Epithelial cell of proximal tubule (primary cell): ENCODE data around the gene DCHS2. TPM values are rescaled to one million over a fixed set of nuclear protein-coding genes. Genes with fewer than 3 reads are reported as not detected.

Experiments
- DNase-seq: peaks from one replicate; pipeline ENCODE4 v3.0.0-alpha.2; 2011; ENCODE audit warnings: low read depth
- H3K4me3 ChIP-seq: 2 replicates; pipeline ENCODE4 v1.5.1; 2011; ENCODE audit warnings: low read depth, mild to moderate bottlenecking, low read length
- total RNA-seq: library from RNA; depleted of rRNA; stranded (reverse); fragments of >200 nt; gene quantifications from 2 replicates; pipeline ENCODE4 v1.2.3, GENCODE V29; 2015
- TF ChIP-seq, protein P1 (sequence below): conservative IDR thresholded peaks from 2 replicates; pipeline ENCODE4 v1.5.1; 2012; ENCODE audit warnings: low read depth, mild to moderate bottlenecking, low read length

The DCHS2 gene
- total RNA-seq, 1 donor from 2014 or later, result 0.12 TPM

DNA sequence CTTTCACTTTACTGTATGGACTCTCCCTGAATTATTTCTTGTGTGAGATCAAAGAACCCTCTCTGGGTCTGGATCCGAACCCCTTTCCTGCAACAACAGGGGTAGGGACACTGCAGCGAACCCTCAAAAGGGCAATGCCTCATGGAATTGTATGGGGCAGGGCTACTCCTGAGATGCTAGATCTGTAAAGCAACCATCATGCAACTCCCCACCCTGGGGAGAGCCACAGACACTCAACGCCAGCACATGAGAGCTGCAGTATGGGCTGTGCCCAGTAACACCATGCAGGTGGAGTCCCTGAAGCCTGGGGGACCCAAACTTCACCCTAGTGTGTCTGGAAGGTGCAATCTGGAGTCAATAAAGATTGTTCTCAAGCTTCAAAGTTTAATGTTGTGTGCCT lies 304.7 kb downstream of the DCHS2 start:
- TF ChIP-seq, protein P1, sequence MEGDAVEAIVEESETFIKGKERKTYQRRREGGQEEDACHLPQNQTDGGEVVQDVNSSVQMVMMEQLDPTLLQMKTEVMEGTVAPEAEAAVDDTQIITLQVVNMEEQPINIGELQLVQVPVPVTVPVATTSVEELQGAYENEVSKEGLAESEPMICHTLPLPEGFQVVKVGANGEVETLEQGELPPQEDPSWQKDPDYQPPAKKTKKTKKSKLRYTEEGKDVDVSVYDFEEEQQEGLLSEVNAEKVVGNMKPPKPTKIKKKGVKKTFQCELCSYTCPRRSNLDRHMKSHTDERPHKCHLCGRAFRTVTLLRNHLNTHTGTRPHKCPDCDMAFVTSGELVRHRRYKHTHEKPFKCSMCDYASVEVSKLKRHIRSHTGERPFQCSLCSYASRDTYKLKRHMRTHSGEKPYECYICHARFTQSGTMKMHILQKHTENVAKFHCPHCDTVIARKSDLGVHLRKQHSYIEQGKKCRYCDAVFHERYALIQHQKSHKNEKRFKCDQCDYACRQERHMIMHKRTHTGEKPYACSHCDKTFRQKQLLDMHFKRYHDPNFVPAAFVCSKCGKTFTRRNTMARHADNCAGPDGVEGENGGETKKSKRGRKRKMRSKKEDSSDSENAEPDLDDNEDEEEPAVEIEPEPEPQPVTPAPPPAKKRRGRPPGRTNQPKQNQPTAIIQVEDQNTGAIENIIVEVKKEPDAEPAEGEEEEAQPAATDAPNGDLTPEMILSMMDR, result no peak
- no peak overlapping the region for H3K4me3 ChIP-seq

DNA sequence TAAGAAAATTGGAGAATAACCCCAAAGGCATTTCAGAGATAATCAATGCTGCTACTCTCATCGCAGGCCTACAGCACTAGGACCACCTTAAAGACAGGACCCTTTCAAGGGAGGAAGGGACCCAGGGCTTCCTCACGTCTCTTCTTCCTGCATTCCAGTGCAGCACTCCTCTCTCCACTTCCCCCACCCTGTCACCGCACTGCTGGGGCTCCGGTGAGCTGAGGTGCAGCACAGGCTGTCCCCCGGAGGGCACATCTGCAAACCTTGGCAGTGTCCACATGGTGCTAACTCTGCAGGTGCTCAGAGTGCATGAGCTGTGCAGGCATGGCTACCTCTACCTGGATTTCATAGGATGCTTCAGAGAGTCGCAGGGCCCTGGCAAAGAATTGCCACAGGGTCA lies 305.6 kb downstream of the DCHS2 start:
- no peak overlapping the region for H3K4me3 ChIP-seq
- TF ChIP-seq, protein P1, result no peak
- DNase-seq, result no peak

More for the DNA sequence above, 304.7 kb downstream of the DCHS2 start:
- no peak for DNase-seq

DNA sequence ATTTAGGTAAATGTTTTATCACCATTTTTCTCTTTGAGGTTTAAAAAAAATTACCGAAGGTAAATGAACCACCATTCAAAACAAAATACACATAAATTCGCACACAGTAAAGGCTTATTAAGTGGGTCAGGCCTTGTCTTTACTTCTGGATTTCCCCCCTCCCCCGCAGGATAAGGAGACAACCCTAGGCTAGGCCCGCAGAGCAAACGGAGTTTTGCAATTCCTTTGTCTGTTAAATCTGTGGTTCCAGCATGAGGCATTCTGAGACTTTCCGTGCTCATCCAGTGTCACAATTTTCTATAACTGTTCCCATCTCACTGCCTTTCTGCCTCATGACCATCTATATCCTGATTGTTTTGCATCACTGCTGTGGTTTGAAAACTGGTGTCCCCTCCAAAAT lies 307.4 kb downstream of the DCHS2 start:
- TF ChIP-seq, protein P1, result no peak
- H3K4me3 ChIP-seq, result no peak overlapping the region
- no peak for DNase-seq

DNA sequence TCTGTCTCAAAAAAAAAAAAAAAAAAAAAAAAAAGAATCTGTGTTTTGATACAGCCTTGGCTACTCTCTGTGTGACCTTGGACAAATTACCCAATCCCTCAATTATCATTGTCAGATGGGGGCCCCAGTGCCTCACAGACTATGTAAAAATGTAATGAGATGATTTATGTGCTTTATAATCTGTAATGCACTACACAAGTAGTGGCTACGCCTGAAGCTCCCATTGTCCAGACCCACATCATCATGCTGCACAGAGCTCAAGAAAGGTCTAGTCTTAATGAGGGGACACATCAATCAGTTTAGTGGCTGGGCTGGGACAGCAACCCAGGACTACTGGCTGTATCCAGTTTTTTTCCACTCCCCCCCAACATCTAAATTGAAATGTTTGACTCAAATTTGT lies 308.3 kb downstream of the DCHS2 start:
- TF ChIP-seq, protein P1, result no peak
- H3K4me3 ChIP-seq, result no peak overlapping the region
- no peak for DNase-seq

Other genes with a start within 250 kb of the DCHS2 start
- gene PLRG1, start 58.6 kb upstream of the DCHS2 start, total RNA-seq, result 54.0 and 94.4 TPM in 2 replicates
- gene FGB, start 71.2 kb upstream of the DCHS2 start, total RNA-seq, result 2.9 and 54.3 TPM in 2 replicates
- gene FGA, start 98.9 kb upstream of the DCHS2 start, total RNA-seq, result 0.22 TPM in 1 of 2 replicates, not detected in the other
- gene FGG, start 120.9 kb upstream of the DCHS2 start, total RNA-seq, result 0.23 TPM in 1 of 2 replicates, not detected in the other